ENCODE data around the gene CDH24. TPM values are rescaled to one million over a fixed set of nuclear protein-coding genes. Genes with fewer than 3 reads are reported as not detected.

CDH24 gene
- total and polyA plus RNA-seq, 2 of the 4 experiments (the other 2 are of a cell fraction): 3.9 to 24.4 TPM

DNA sequence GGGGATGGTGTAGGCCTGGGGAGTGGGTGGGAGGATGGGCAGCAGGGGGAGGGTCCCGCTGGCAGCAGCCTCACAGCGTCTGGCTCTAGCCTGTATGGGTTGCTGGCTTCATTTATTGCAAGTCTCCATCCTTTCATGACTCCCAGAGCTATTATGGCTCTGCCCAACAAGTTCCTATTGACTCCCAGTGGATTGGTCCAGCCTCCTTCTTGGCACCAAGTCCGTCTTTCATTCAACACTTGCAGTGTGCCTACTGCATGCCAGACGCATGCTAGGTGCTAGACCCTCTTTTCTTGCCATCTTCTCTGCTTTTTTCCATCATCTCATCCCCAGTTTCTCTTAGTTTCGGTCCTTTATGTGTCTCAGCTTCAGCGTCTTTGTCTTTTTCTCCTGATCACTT lies 14.2 kb downstream of the CDH24 start:
- H4K5ac ChIP-seq (ENCODE audit: low read depth, low read length): no peak overlapping the region
- H3K14ac ChIP-seq (replicated peaks; ENCODE audit: low read depth, low read length): no peak overlapping the region
- no peak overlapping the region for H2BK20ac ChIP-seq (ENCODE audit: low read depth, low read length)
- WGBS, 2 experiments (ENCODE audit: extremely low coverage in 2 of 2, insufficient read length in 1 of 2): 100% methylated on average over 2 of the region's 6 CpGs; no CpG with 5 or more reads in 1 of the 2 experiments
- H3K79me1 ChIP-seq (ENCODE audit: low read depth in 1 of 2, low read length in 2 of 2): no peaks in the 10 kb centered on the region
- H3K4me2 ChIP-seq (ENCODE audit: low read depth, low read length): no peak overlapping the region
- DNase-seq (no peak), ATAC-seq (ENCODE audit: low read depth) (no peak)
- no peak overlapping the region for H3K23ac ChIP-seq (ENCODE audit: low read depth, low read length)
- no peak overlapping the region for H2BK120ac ChIP-seq (ENCODE audit: low read depth, low read length)
- in situ Hi-C loops (cut with MboI; ENCODE audit: low sequenced_read_pairs): no loop called here
- H3K27ac ChIP-seq (ENCODE audit: insufficient read depth, low read length): no peak overlapping the region
- ChIA-PET POLR2A (ENCODE audit: unreplicated experiment) (no interaction called here), CTCF (no interaction called here)
- no peaks in the 10 kb centered on the region for H3K27me3 ChIP-seq (ENCODE audit: control insufficient read depth, insufficient read depth, low read length)
- peaks cover 7% of the 10 kb centered on the region for H3K4me1 ChIP-seq (ENCODE audit: control insufficient read depth, insufficient read depth, low read length)
- no peak overlapping the region for H4K91ac ChIP-seq (ENCODE audit: insufficient read depth, low read depth, low read length)
- intact Hi-C loops (cut with micrococcal nuclease): no loop called here
- no peak overlapping the region for H3K4me3 ChIP-seq (ENCODE audit: insufficient read depth, low read depth, low read length)
- H2BK5ac ChIP-seq (ENCODE audit: low read depth, low read length, poor library complexity, severe bottlenecking): no peak overlapping the region
- H3K4ac ChIP-seq (ENCODE audit: low read depth, low read length): no peak overlapping the region
- H3K36me3 ChIP-seq (ENCODE audit: control insufficient read depth, insufficient read depth, low read length): no peaks in the 10 kb centered on the region
- H3K9ac ChIP-seq (ENCODE audit: low read depth, low read length): no peak overlapping the region
- no peak overlapping the region for H3K18ac ChIP-seq (ENCODE audit: low read depth, low read length)
- H3K9me3 ChIP-seq (ENCODE audit: control insufficient read depth, insufficient read depth, low read length): no peaks in the 10 kb centered on the region
- H4K8ac ChIP-seq (ENCODE audit: low read depth in 2 of 2, low read length in 2 of 2): no peak overlapping the region; a peak in 1 of 4 replicates
- H2BK15ac ChIP-seq (ENCODE audit: low read depth, low read length): no peak overlapping the region
- no peak overlapping the region for H2AFZ ChIP-seq (replicated peaks; ENCODE audit: low read length, poor library complexity)
- no peak overlapping the region for H2AK9ac ChIP-seq (replicated peaks; ENCODE audit: low read depth, low read length, poor library complexity)
- no peaks in the 10 kb centered on the region for H4K20me1 ChIP-seq (ENCODE audit: insufficient read depth, low read length)
- no TSS peak for BruUV-seq (replicated peaks)
- no peak overlapping the region for H3K56ac ChIP-seq (ENCODE audit: extremely low read depth, insufficient read depth, low read length)
- H3K9me1 ChIP-seq (ENCODE audit: insufficient read depth, low read length): peaks cover 12% of the 10 kb centered on the region
- dilution Hi-C loops (cut with HindIII; ENCODE audit: low sequenced_read_pairs, unreplicated experiment): no loop called here
- H2AK5ac ChIP-seq (ENCODE audit: low read depth, low read length): no peak overlapping the region
- TF ChIP-seq MAFK (IDR thresholded peaks at IDR 0.05; ENCODE audit: low read depth, low read length) (no peak), RFX5 (IDR thresholded peaks at IDR 0.05; ENCODE audit: low read depth, low read length) (no peak), SMC3 (IDR thresholded peaks at IDR 0.05; ENCODE audit: low read depth, low read length) (no peak), CHD1 (IDR thresholded peaks at IDR 0.05; ENCODE audit: low read depth, low read length) (no peak), MXI1 (IDR thresholded peaks at IDR 0.05; ENCODE audit: borderline replicate concordance, low read depth, low read length) (no peak), NFE2L2 (IDR thresholded peaks at IDR 0.05; ENCODE audit: low read depth, low read length) (no peak), RAD21 (IDR thresholded peaks at IDR 0.05; ENCODE audit: low read length) (no peak), BHLHE40 (IDR thresholded peaks at IDR 0.05; ENCODE audit: low read depth, low read length) (no peak), POLR2A (IDR thresholded peaks at IDR 0.05; ENCODE audit: low read depth, low read length) (no peak), FOS (IDR thresholded peaks at IDR 0.05; ENCODE audit: low read depth, low read length) (no peak), RCOR1 (IDR thresholded peaks at IDR 0.05; ENCODE audit: insufficient replicate concordance, low read length) (no peak)
- TF ChIP-seq, protein P1, sequence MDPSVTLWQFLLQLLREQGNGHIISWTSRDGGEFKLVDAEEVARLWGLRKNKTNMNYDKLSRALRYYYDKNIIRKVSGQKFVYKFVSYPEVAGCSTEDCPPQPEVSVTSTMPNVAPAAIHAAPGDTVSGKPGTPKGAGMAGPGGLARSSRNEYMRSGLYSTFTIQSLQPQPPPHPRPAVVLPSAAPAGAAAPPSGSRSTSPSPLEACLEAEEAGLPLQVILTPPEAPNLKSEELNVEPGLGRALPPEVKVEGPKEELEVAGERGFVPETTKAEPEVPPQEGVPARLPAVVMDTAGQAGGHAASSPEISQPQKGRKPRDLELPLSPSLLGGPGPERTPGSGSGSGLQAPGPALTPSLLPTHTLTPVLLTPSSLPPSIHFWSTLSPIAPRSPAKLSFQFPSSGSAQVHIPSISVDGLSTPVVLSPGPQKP (IDR thresholded peaks at IDR 0.05; ENCODE audit: borderline replicate concordance, low read depth, low read length): no peak

All from IMR-90 (cell line).